ENCODE measurements around the gene SFI1.
"Not testable (repeated sequence)": the region's sequence is repeated elsewhere in the genome, so short reads cannot be mapped to it uniquely, and the experiment has no call there.

SFI1 gene

DNA sequence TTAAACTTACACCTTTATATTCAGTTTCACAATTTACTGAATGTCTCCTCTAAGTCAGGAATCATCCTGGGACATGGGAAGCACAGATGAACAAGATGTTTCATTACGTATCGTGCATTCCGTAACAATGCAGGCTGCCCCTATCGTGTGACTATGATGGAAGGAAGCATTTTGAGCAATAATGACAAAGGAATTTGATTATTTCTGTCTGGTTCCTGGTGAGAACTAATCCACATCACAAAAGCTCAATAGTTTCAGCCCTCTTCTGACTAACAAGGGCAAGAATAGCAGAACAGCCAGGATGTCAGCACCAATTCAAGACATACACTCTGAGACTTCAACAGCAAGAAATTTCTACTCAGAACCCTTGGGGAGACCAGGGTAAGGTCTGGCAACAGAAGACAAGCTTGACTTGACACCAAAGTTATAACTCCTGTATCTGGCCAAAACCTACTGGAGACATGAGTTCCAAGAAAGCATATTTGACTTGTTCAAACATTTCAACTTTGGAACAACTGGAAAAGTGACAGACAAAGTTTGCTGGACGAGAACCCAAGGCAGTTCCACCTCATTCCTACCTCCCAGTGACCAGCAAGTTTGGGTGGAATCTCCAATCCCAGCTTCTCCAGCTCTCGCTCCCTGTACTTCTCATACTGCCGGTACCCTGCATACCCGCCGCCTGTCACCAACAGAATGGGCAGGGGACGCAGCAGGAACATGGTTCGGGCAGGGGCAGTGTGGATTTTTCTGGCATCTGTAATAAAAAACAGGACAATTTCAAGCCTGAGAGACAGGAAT is 151.4 kb downstream of the SFI1 start:
- Mint-ChIP-seq H3K36me3 (peaks cover 24% of the 10 kb centered on the region), H3K27me3 (no peaks in the 10 kb centered on the region), H3K9me3 (no peaks in the 10 kb centered on the region), H3K27ac (no peak overlapping the region), H3K4me1 (peaks cover 11% of the 10 kb centered on the region), H3K4me3 (no peak overlapping the region)
- CTCF ChIA-PET, result no interaction called here
- DNase-seq, result no peak

GRCh38 chr22:31650391-31650790 is 154.1 kb downstream of the SFI1 start:
- Mint-ChIP-seq H3K4me3 (no peak overlapping the region), H3K27me3 (no peaks in the 10 kb centered on the region), H3K36me3 (peaks cover 18% of the 10 kb centered on the region), H3K9me3 (no peaks in the 10 kb centered on the region), H3K27ac (no peak overlapping the region), H3K4me1 (peaks cover 12% of the 10 kb centered on the region)
- CTCF ChIA-PET, result interaction anchor here (0.6 kb wide), 1 partner anchor 16 kb away, joined by 3 read pairs; no protein-coding TSS in a partner anchor
- DNase-seq, result no peak

DNA sequence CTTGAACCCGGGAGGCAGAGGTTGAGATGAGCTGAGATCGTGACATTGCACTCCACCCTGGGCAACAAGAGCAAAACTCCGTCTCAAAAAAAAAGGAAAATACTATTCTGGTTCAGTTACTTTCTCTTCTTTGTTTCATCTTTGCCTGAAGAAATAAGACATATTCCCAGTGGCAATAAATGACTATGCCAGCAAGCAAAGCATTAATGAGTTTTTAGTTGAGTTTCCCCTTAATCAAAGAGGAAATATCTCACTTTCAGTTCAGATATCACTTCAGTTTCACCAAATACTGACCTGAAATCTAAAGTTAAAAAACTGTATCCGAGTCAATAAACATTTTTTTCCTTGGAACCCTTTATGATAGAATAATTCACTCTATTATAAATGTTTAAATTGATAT is 155.3 kb downstream of the SFI1 start:
- Mint-ChIP-seq H3K4me1 (peaks cover 8% of the 10 kb centered on the region), H3K9me3 (no peaks in the 10 kb centered on the region), H3K36me3 (peaks cover 16% of the 10 kb centered on the region), H3K27me3 (no peaks in the 10 kb centered on the region), H3K27ac (no peak overlapping the region), H3K4me3 (no peak overlapping the region)
- DNase-seq, result no peak
- CTCF ChIA-PET, result no interaction called here

DNA sequence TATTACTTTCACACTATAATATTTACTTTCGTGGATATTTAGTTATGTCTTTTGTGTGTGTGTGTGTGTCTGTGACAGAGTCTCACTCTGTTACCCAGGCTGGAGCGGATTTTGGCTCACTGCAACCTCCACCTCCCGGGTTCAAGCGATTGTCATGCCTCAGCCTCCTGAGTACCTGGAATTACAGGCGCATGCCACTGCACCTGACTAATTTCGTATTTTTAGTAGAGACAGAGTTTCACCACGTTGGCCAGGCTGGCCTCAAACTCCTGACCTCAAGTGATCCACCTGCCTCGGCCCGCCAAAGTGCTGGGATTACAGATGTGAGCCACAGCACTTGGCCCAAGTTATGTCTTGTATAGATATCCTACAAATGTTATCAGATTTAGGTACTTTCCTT is 155.8 kb downstream of the SFI1 start:
- no peak overlapping the region for H3K4me3 Mint-ChIP-seq
- CTCF ChIA-PET, result no interaction called here
- H3K4me1 Mint-ChIP-seq, result peaks cover 7% of the 10 kb centered on the region
- H3K9me3 Mint-ChIP-seq, result no peaks in the 10 kb centered on the region
- no peak for DNase-seq
- no peaks in the 10 kb centered on the region for H3K27me3 Mint-ChIP-seq
- H3K27ac Mint-ChIP-seq, result no peak overlapping the region
- H3K36me3 Mint-ChIP-seq, result peaks cover 12% of the 10 kb centered on the region

DNA sequence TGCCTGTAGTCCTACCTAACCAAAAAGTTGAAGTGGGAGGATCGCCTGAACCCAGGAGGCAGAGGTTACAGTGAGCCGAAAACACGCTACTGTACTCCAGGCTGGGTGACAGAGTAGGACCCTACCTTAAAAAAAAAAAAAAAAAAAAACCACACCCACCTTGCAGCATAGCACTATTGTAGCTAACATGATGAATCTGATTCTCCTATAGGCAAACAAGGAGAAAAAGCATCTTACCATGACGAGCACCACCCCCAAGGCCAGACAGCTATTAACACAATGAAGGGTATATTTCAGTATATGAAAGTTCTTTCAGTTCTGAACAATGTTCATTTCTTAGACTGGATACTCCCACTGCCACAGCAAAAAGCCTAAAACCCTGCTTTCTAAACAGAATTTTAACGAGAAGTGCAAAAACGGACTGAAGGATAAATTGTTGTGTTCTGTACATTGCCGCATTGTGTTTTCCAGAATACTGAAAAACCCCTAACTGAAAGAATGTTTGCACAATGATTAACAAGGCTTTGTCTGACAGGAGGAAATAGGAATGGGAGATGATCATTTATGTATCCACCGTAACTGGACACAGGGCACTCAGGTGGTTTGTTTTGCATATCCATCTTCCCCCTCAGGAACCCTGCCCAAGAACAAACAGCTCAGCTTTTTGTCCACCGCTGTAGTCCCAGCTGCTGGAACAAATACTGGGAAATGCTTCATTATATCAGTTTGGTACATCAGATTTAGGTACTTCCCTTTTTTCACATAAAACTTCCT is 156.8 kb downstream of the SFI1 start:
- no peak for DNase-seq
- H3K27ac Mint-ChIP-seq, result no peak overlapping the region
- CTCF ChIA-PET, result interaction anchor here (1.0 kb wide), 2 partner anchors 8 to 12 kb away, joined by 3 read pairs; no protein-coding TSS in a partner anchor

GRCh38 chr22:31653944-31654343 is 157.6 kb downstream of the SFI1 start:
- H3K9me3 Mint-ChIP-seq, result no peaks in the 10 kb centered on the region
- H3K36me3 Mint-ChIP-seq, result peaks cover 6% of the 10 kb centered on the region
- peaks cover 7% of the 10 kb centered on the region for H3K4me1 Mint-ChIP-seq
- CTCF ChIA-PET, result interaction anchor here (1.0 kb wide), 1 partner anchor 12 kb away, joined by 3 read pairs; no protein-coding TSS in a partner anchor
- no peak overlapping the region for H3K4me3 Mint-ChIP-seq
- no peak for DNase-seq
- H3K27ac Mint-ChIP-seq, result no peak overlapping the region
- no peaks in the 10 kb centered on the region for H3K27me3 Mint-ChIP-seq

More for the DNA sequence above, 156.8 kb downstream of the SFI1 start:
- peaks cover 7% of the 10 kb centered on the region for H3K4me1 Mint-ChIP-seq
- no peaks in the 10 kb centered on the region for H3K9me3 Mint-ChIP-seq
- peaks cover 10% of the 10 kb centered on the region for H3K36me3 Mint-ChIP-seq
- H3K27me3 Mint-ChIP-seq, result no peaks in the 10 kb centered on the region
- no peak overlapping the region for H3K4me3 Mint-ChIP-seq

DNA sequence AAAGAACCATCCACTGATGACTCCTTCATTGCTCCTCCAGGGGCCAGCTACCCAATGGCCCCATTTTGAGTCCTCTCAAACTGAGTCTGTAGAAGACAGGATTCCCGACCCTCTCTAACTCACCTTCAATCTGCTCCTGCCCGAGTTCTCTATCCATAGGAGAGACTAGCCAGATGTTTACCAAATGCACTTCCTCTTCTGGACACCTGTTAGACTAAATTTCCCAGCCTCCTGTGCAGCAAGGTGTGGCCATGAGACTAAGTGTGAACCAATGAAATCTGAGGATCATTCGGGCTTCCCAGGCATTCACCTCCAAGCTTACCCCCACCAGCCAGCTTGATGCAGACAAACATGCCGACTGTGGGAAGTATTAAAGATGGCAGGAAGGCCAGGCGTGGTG is 158.1 kb downstream of the SFI1 start:
- Mint-ChIP-seq H3K36me3 (peaks cover 2% of the 10 kb centered on the region), H3K9me3 (no peaks in the 10 kb centered on the region), H3K4me1 (peaks cover 7% of the 10 kb centered on the region), H3K4me3 (no peak overlapping the region), H3K27ac (no peak overlapping the region), H3K27me3 (no peaks in the 10 kb centered on the region)
- CTCF ChIA-PET, result interaction anchor here (1.0 kb wide), 1 partner anchor 11 kb away, joined by 3 read pairs; no protein-coding TSS in a partner anchor
- no peak for DNase-seq

DNA sequence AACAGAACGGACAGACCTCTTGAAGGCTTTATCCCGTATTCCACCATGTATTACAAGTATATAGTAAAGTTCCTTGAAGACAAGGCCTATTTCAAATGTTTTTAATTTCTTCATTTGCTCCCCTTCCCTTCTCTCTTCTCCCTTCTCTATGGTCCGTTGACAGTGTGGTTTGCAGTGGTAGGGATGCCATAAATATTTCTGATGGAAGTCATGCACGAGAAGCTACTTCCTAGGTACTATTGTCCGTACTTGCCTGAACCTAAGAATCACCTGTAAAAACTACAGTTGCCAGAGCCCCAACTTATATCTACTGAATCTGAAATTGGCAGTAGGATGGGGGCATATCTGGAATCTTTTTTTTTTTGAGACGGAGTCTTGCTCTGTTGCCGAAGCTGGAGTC is 162.9 kb downstream of the SFI1 start:
- DNase-seq, result no peak
- H3K9me3 Mint-ChIP-seq, result no peaks in the 10 kb centered on the region
- H3K36me3 Mint-ChIP-seq, result peaks cover 2% of the 10 kb centered on the region
- no peak overlapping the region for H3K27ac Mint-ChIP-seq
- H3K4me1 Mint-ChIP-seq, result peaks cover 30% of the 10 kb centered on the region
- H3K27me3 Mint-ChIP-seq, result no peaks in the 10 kb centered on the region
- CTCF ChIA-PET, result no interaction called here
- H3K4me3 Mint-ChIP-seq, result no peak overlapping the region

- CTCF ChIA-PET, result interaction anchor here (1.8 to 5.9 kb wide), 2 partner anchors 104 to 309 kb away, joined by 5 to 55 read pairs; no protein-coding TSS in a partner anchor
- not testable (repeated sequence) for H3K9me3 Mint-ChIP-seq, H3K27me3 Mint-ChIP-seq, H3K36me3 Mint-ChIP-seq
- H3K27ac Mint-ChIP-seq, result peak overlapping the region; percentile 96
- H3K4me3 Mint-ChIP-seq, result peak overlapping the region; percentile 99
- DNase-seq, result peak; percentile 33
- H3K4me1 Mint-ChIP-seq, result peaks cover 38% of the 10 kb centered on the region
These were observed 164.6 kb downstream of the SFI1 start for GRCh38 chr22:31660860-31661341.

GRCh38 chr22:31661851-31662667 is 165.7 kb downstream of the SFI1 start, which contains the start of gene PISD:
TSS of gene PISD (minus strand) at chr22:31662215. CDS start at chr22:31662208, 7 bp downstream.
- DNase-seq, result peak; percentile 98
- Mint-ChIP-seq H3K9me3 (no peaks in the 10 kb centered on the region), H3K4me3 (peak within 1 kb of the TSS; percentile 99), H3K36me3 (peaks cover 2% of the 10 kb centered on the region), H3K27me3 (peaks cover 3% of the 10 kb centered on the region), H3K27ac (peak within 1 kb of the TSS; percentile 96), H3K4me1 (peaks cover 38% of the 10 kb centered on the region)
- CTCF ChIA-PET, result interaction anchor here (0.8 to 5.9 kb wide), 6 partner anchors 9 to 308 kb away, joined by 3 to 55 read pairs (median 3); partner anchors contain the start of gene DEPDC5

DNA sequence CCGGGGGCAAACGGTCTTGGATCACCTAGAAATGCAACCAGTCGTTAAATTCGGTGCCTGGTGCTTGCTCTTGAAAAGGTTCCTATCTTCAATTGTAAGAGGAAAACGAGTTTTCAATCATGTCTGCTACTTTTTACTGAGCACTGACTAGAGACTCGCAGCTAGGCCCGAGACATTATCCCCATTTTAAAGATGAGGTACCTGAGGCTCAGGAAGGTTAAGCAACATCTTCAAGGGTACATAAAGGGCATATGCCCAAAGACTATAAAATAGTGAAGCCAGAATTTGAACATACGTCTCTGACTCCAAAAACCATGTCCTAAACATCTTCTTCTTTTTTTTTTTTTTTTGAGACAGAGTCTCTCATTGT is 166.3 kb downstream of the SFI1 start:
- Mint-ChIP-seq H3K27me3 (peaks cover 6% of the 10 kb centered on the region), H3K9me3 (no peaks in the 10 kb centered on the region), H3K4me3 (peak overlapping the region; percentile 99), H3K27ac (peak overlapping the region; percentile 96), H3K4me1 (peaks cover 38% of the 10 kb centered on the region), H3K36me3 (peaks cover 2% of the 10 kb centered on the region)
- CTCF ChIA-PET, result interaction anchor here (0.8 to 5.9 kb wide), 6 partner anchors 30 to 315 kb away, joined by 3 to 55 read pairs (median 3); partner anchors contain the start of gene DEPDC5
- no peak for DNase-seq

All from activated naive CD4-positive, alpha-beta T cell treated with anti-CD3 and anti-CD28 coated beads, Interleukin-2, amount 10 ng/mL, durations not matched to agents 7 days and 5 days (primary cell).